ENCODE data around the gene WDR87.

GRCh38 chr19:37903096-37903495 lies 3.3 kb downstream of the WDR87 start:
- TF ChIP-seq RCOR1 (IDR thresholded peaks at IDR 0.05; ENCODE audit: low read depth, low read length), result no peak
- no peak for TF ChIP-seq POLR2A (IDR thresholded peaks at IDR 0.05; ENCODE audit: low read length)
- TF ChIP-seq CTCF (IDR thresholded peaks at IDR 0.05), result no peak
- TF ChIP-seq CEBPB (IDR thresholded peaks at IDR 0.05), result no peak
- no peak for TF ChIP-seq SMC3 (IDR thresholded peaks at IDR 0.05)
- TF ChIP-seq ATOH8 (CRISPR knock-in tag; IDR thresholded peaks at IDR 0.05; ENCODE audit: low read depth), result no peak
- TF ChIP-seq CHD2 (IDR thresholded peaks at IDR 0.05; ENCODE audit: low read length, partially characterized antibody), result no peak
- no peak for TF ChIP-seq HDAC2 (IDR thresholded peaks at IDR 0.05)
- no peak for TF ChIP-seq ZNF302 (CRISPR knock-in tag; IDR thresholded peaks at IDR 0.05)
